ENCODE results near the gene IFIT1B. TPM values are rescaled to one million over a fixed set of nuclear protein-coding genes. Genes with fewer than 3 reads are reported as not detected.

The IFIT1B gene
- polyA plus RNA-seq, 1 donor (not counting 4 experiments of a cell fraction or from before 2014, with no cell fraction given) = not detected

DNA sequence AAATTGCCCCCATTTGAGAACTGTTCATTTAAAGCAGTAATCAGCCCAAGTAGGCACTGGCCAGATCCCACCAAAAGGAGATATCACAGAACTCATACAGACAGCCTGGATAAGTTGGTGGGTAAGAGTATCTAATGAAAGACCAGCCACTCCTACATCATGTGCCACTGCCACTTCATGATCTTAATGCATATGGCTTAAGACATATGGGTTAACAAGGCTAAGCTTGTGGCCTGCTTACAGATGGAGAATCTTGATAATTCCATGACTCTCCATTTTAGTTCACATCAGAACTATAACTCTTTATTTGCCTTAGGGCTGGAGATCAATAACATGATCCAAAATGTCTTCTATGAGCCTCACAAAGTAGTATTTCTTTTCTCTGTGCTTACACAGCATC, 6.8 kb upstream of the IFIT1B start:
- Histone ChIP-seq H2AFZ (ENCODE audit: control insufficient read depth, low read length) (no peak overlapping the region), H3K79me2 (ENCODE audit: control insufficient read depth, insufficient read depth, low read length) (no peaks in the 10 kb centered on the region), H3K4me2 (ENCODE audit: control insufficient read depth, extremely low read depth, insufficient read depth, low read depth, low read length) (no peak overlapping the region), H3K4me3 (ENCODE audit: control insufficient read depth in 2 of 3, extremely low read depth in 1 of 3, insufficient read depth in 2 of 3, low read depth in 1 of 3, low read length in 3 of 3) (no peak overlapping the region), H3K9me3 (ENCODE audit: control insufficient read depth, low read depth, low read length) (no peaks in the 10 kb centered on the region), H3K27ac (ENCODE audit: control insufficient read depth, insufficient read depth, low read length) (no peak overlapping the region), H3K27me3 (ENCODE audit: control insufficient read depth, extremely low read depth, insufficient read depth, low read length) (no peaks in the 10 kb centered on the region), H3K9ac (ENCODE audit: control insufficient read depth, extremely low read depth, insufficient read depth, low read length) (no peak overlapping the region), H3K4me1 (ENCODE audit: control insufficient read depth, extremely low read depth, insufficient read depth, low read length) (peaks cover 8% of the 10 kb centered on the region), H4K20me1 (ENCODE audit: control insufficient read depth, extremely low read depth, insufficient read depth, low read length) (no peaks in the 10 kb centered on the region), H3K36me3 (ENCODE audit: control insufficient read depth in 2 of 2, extremely low read depth in 1 of 2, insufficient read depth in 2 of 2, low read length in 2 of 2) (no peaks in the 10 kb centered on the region), H3K9me1 (ENCODE audit: control insufficient read depth, extremely low read depth, insufficient read depth, low read length) (no peaks in the 10 kb centered on the region)
- DNase-seq (ENCODE audit: low read depth, low spot score) = no peak
- no peak for FAIRE-seq
- TF ChIP-seq, protein P1, sequence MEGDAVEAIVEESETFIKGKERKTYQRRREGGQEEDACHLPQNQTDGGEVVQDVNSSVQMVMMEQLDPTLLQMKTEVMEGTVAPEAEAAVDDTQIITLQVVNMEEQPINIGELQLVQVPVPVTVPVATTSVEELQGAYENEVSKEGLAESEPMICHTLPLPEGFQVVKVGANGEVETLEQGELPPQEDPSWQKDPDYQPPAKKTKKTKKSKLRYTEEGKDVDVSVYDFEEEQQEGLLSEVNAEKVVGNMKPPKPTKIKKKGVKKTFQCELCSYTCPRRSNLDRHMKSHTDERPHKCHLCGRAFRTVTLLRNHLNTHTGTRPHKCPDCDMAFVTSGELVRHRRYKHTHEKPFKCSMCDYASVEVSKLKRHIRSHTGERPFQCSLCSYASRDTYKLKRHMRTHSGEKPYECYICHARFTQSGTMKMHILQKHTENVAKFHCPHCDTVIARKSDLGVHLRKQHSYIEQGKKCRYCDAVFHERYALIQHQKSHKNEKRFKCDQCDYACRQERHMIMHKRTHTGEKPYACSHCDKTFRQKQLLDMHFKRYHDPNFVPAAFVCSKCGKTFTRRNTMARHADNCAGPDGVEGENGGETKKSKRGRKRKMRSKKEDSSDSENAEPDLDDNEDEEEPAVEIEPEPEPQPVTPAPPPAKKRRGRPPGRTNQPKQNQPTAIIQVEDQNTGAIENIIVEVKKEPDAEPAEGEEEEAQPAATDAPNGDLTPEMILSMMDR (optimal IDR thresholded peaks at IDR 0.05 in 1 of 3, IDR thresholded peaks at IDR 0.05 in 1 of 3, conservative IDR thresholded peaks at IDR 0.05 in 1 of 3; ENCODE audit: extremely low read depth in 1 of 3, insufficient read depth in 2 of 3, low read length in 3 of 3) = no peak
- TF ChIP-seq EZH2 (IDR thresholded peaks at IDR 0.05; ENCODE audit: low read length) = no peak
- dilution Hi-C loops (cut with MboI; ENCODE audit: extremely low pct_ligation_motif_present, low sequenced_read_pairs) = no loop called here

DNA sequence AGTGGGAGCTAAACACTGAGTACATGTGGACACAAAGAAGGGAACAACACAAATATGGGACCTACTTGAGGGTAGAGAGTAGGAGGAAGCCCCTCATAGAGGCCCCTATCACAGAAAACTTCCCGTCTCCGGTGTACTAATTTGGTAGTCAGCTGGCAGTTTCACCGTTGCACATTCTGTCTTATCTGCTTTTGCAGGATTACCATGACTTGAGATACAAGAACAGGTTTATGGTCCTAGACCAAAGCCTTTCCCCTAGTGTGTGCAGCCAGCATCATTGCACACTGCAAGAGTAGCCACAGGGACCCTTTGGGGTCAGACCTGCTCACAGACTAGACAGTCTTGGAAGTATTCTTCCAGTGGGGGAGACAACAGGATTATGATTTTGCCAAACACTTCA, 5.9 kb upstream of the IFIT1B start:
- no peak overlapping the region for H3K27ac ChIP-seq (ENCODE audit: control insufficient read depth, insufficient read depth, low read length)
- H3K9me3 ChIP-seq (ENCODE audit: control insufficient read depth, low read depth, low read length) = no peaks in the 10 kb centered on the region
- DNase-seq (ENCODE audit: low read depth, low spot score) (no peak), FAIRE-seq (no peak)
- no peak overlapping the region for H2AFZ ChIP-seq (ENCODE audit: control insufficient read depth, low read length)
- H3K4me1 ChIP-seq (ENCODE audit: control insufficient read depth, extremely low read depth, insufficient read depth, low read length) = peaks cover 8% of the 10 kb centered on the region
- no peaks in the 10 kb centered on the region for H4K20me1 ChIP-seq (ENCODE audit: control insufficient read depth, extremely low read depth, insufficient read depth, low read length)
- no peak overlapping the region for H3K4me2 ChIP-seq (ENCODE audit: control insufficient read depth, extremely low read depth, insufficient read depth, low read depth, low read length)
- dilution Hi-C loops (cut with MboI; ENCODE audit: extremely low pct_ligation_motif_present, low sequenced_read_pairs) = no loop called here
- H3K9ac ChIP-seq (ENCODE audit: control insufficient read depth, extremely low read depth, insufficient read depth, low read length) = no peak overlapping the region
- no peaks in the 10 kb centered on the region for H3K79me2 ChIP-seq (ENCODE audit: control insufficient read depth, insufficient read depth, low read length)
- TF ChIP-seq, protein P1 (optimal IDR thresholded peaks at IDR 0.05 in 1 of 3, IDR thresholded peaks at IDR 0.05 in 1 of 3, conservative IDR thresholded peaks at IDR 0.05 in 1 of 3; ENCODE audit: extremely low read depth in 1 of 3, insufficient read depth in 2 of 3, low read length in 3 of 3) = no peak
- TF ChIP-seq EZH2 (IDR thresholded peaks at IDR 0.05; ENCODE audit: low read length) = no peak
- no peaks in the 10 kb centered on the region for H3K36me3 ChIP-seq (ENCODE audit: control insufficient read depth in 2 of 2, extremely low read depth in 1 of 2, insufficient read depth in 2 of 2, low read length in 2 of 2)
- H3K27me3 ChIP-seq (ENCODE audit: control insufficient read depth, extremely low read depth, insufficient read depth, low read length) = no peaks in the 10 kb centered on the region
- H3K9me1 ChIP-seq (ENCODE audit: control insufficient read depth, extremely low read depth, insufficient read depth, low read length) = no peaks in the 10 kb centered on the region
- H3K4me3 ChIP-seq (ENCODE audit: control insufficient read depth in 2 of 3, extremely low read depth in 1 of 3, insufficient read depth in 2 of 3, low read depth in 1 of 3, low read length in 3 of 3) = no peak overlapping the region
